CD4-positive, alpha-beta T cell treated with Interleukin-17A for 1 hour (primary cell): ENCODE results near the gene CASKIN2.
A peak's percentile ranks its signal among the peaks of the same experiment; 100 is the strongest.

ENCODE experiments used
- DNase-seq: peaks from one replicate; pipeline ENCODE4 v3.0.0-alpha.2; 2020

The CASKIN2 gene

GRCh38 chr17:75504347-75505151, 10.8 kb downstream of the CASKIN2 start:
- DNase-seq, result peak; percentile 47

GRCh38 chr17:75503976-75504346, 11.4 kb downstream of the CASKIN2 start:
- peak; percentile 21 for DNase-seq

DNA sequence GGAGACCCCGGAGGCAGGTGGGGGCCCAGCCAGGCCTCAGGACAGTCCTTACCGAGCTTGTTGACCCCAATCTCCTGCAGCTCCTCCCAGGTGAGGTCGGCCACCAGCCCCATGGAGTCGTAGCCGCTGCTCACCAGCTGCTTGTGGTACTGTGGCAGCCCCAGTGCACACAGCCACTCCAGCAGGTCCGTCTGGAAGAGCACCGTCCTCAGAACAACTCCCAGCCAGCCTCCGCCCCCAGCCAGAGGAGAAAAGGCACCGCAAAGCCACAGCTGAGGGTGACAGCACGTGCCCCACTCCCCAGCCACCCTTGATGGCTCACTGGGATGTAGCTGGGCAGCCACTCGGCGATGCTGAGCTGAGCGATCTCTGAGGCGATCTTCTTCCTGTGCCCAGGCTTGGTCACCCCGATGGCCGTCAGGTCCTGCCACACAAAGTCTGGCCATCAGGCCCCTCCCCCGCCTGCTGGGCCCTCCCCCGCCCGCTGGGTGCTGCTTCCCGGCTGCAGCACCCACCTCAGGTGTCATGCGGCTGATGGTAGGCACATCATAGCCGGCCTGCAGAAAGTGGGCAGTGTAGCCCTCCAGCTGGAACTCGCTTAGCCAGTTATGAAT, 11.9 kb downstream of the CASKIN2 start:
- no peak for DNase-seq

DNA sequence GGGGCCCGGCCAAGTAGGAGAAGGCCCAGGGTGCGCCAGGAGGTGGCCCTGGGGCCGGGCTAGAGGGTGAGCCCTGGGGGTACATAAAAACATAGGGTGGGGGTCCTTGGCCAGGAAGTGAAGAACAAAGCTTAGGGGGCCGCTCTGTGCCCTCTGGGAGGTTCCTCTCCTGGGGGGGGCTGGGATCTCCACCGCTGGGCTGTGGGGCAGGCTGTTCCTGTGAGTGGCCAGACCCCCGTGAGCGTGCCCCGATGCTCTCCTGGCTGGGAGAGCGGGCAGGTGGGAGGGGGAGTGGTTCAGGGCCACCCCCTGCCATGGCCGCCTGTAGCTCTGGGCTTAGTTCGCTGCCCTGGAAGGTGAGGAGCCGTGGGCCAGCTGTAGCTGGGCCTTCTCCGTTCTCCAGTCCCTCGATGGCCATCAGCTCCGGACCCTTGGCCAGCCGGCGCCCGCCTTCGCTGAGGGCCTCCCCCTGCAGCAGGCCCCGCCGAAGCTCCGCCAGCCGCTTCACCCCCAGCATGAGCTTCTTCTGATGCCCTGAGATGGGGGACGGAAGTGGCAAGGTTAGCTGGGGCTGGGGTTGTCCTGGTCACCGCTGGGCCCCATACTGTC, 12.5 kb downstream of the CASKIN2 start:
- no peak for DNase-seq

GRCh38 chr17:75502072-75502720, 13.1 kb downstream of the CASKIN2 start:
- DNase-seq, result no peak

GRCh38 chr17:75501378-75502071, 13.8 kb downstream of the CASKIN2 start:
- DNase-seq, result no peak

GRCh38 chr17:75500419-75501216, 14.7 kb downstream of the CASKIN2 start:
- DNase-seq, result no peak

- DNase-seq, result no peak
These were observed 15.9 kb downstream of the CASKIN2 start for GRCh38 chr17:75499313-75500022.

DNA sequence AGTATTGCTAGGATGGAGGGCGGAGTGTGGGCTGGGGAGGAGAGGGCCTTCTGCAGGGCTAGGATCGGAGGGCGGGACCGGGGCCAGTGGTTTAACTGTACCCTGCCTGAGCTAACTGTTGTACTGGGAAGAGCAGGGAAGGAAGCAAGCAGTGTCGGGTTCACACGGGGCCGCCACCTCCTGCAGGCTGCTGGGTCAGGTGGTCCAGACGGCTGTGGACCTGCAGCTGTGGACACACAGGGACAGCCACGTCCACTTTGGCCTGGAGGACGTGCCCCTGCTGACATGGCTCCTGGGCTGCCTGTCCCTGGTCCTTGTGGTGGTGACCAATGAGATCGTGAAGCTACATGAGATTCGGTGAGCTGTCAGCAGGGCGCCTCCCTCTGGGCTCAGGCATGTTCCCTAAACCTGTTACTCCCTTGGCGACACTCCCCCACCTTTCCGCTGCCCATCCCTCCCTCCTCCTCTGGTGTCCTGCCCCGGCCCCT, 16.6 kb downstream of the CASKIN2 start:
- no peak for DNase-seq

GRCh38 chr17:75498039-75498725, 17.2 kb downstream of the CASKIN2 start:
- DNase-seq, result no peak

DNA sequence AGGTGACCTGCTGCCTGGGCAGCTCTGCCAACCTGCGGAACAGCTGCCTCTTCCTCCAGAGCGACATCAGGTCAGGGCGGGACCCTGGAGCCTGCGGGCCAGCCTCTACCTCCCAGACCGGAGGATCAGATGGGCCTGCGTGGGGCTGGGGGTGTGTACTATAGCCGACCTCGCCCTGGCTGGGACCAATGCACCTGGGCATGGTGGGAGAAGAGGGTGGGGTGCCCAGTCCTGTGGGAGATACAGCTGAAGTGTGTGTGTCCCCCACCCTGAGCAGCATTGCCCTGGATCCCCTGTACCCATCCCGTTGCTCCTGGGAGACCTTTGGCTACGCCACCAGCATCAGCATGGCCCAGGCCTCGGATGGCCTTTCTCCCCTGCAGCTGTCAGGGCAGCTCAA, 19.3 kb downstream of the CASKIN2 start:
- DNase-seq, result no peak

- DNase-seq, result no peak
These were observed 20.9 kb downstream of the CASKIN2 start for GRCh38 chr17:75494326-75494877.

GRCh38 chr17:75493476-75494129, 21.7 kb downstream of the CASKIN2 start:
- DNase-seq, result no peak

- no peak for DNase-seq
These were observed 22.7 kb downstream of the CASKIN2 start for GRCh38 chr17:75492555-75493168.

GRCh38 chr17:75491680-75492079, 23.7 kb downstream of the CASKIN2 start:
- DNase-seq, result no peak

GRCh38 chr17:75490953-75491649, 24.2 kb downstream of the CASKIN2 start:
- no peak for DNase-seq

DNA sequence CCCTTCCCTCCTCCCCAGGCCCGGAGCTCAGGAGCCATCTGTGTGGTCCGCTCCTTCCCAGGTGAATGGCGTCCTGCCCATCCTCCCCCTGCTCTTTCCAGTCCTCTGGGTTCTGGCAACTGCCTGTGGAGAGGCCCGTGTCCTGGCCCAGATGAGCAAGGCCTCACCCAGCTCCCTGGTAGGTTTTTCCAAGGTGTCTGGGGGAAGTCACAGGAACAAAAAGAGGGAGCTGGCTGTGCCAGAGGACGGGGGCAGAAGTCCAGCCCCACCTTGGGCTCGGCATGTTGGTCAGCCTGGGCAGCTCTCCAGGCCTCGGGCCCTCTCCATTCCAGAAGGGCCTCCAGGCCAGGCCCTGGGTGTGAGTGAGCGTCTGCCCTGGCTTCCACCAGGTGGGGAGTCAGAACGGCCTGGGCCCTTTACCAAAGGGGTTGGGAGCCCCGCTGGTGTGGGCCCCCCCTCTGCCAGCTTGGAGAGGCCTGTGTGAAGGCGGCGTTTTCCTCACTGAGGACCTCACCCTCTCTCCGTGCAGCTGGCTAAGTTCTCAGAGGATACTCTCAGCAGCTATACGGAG, 25.1 kb downstream of the CASKIN2 start:
- DNase-seq, result no peak

GRCh38 chr17:75489511-75489955, 25.8 kb downstream of the CASKIN2 start:
- DNase-seq, result no peak
